ELR (cell line): ENCODE measurements around the gene ABI3BP.

Source experiments
- DNase-seq: peaks from one replicate; pipeline ENCODE4 v3.0.0-alpha.2; 2015; ENCODE audit warnings: low read depth

The ABI3BP gene

GRCh38 chr3:100730524-100730923 is 262.7 kb downstream of the ABI3BP start:
- DNase-seq: no peak

- no peak for DNase-seq
Measured at GRCh38 chr3:100726706-100727105, 266.5 kb downstream of the ABI3BP start.

GRCh38 chr3:100725935-100726513 is 267.2 kb downstream of the ABI3BP start:
- no peak for DNase-seq

- no peak for DNase-seq
Measured at GRCh38 chr3:100720426-100720825, 272.8 kb downstream of the ABI3BP start.

GRCh38 chr3:100719136-100719535 is 274.1 kb downstream of the ABI3BP start:
- no peak for DNase-seq

GRCh38 chr3:100717637-100718487 is 275.4 kb downstream of the ABI3BP start:
- DNase-seq: no peak

GRCh38 chr3:100717063-100717462 is 276.2 kb downstream of the ABI3BP start:
- no peak for DNase-seq

GRCh38 chr3:100715176-100715575 is 278.0 kb downstream of the ABI3BP start:
- no peak for DNase-seq

GRCh38 chr3:100710261-100710968 is 282.8 kb downstream of the ABI3BP start:
- peak; percentile 84 for DNase-seq

- peak; percentile 49 for DNase-seq
Measured at GRCh38 chr3:100709842-100710260, 283.4 kb downstream of the ABI3BP start.

- DNase-seq: peak; percentile 98
Measured at GRCh38 chr3:100708989-100709841, 284.0 kb downstream of the ABI3BP start, which contains the start of gene TFG. TFG (plus strand) TSS chr3:100709494; CDS start chr3:100713686, 4,192 bp downstream.

- DNase-seq: no peak
Measured at GRCh38 chr3:100708644-100708988, 284.6 kb downstream of the ABI3BP start.

- no peak for DNase-seq
Measured at GRCh38 chr3:100706365-100706764, 286.9 kb downstream of the ABI3BP start.

- no peak for DNase-seq
Measured at GRCh38 chr3:100703865-100704264, 289.4 kb downstream of the ABI3BP start.

- DNase-seq: no peak
Measured at GRCh38 chr3:100702980-100703345, 290.3 kb downstream of the ABI3BP start.

- no peak for DNase-seq
Measured at GRCh38 chr3:100702082-100702979, 290.9 kb downstream of the ABI3BP start.

- DNase-seq: no peak
Measured at GRCh38 chr3:100700708-100701107, 292.5 kb downstream of the ABI3BP start.
